ENCODE data around the gene RAB11A.

Gene RAB11A

DNA sequence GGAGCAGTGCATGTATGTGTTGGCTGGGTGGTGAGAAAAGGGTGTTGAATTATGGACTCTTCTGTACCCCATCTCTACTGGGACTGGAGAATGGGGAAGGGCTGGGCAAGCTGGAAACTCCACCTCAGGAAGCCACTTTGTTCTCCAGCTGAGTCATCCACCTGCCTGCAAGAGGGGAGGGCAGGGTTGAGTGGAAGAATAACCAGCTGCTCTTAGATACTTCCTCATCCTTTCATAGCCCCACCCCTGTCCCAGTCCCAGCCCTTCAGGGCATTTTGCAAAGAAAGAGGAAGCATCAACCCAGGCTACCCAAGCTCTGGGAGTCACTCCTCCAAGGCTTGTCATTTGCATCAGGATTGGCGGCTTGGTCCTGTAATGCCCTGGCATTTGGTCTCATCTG is 33.1 kb downstream of the RAB11A start:
- H3K9me3 ChIP-seq (ENCODE audit: control insufficient read depth in 1 of 2, low read length in 2 of 2), result no peaks in the 10 kb centered on the region
- H3K9ac ChIP-seq (ENCODE audit: low read depth in 1 of 2, low read length in 2 of 2), result no peak overlapping the region
- peak overlapping the region in 1 of 2 donors; percentile 5 for H3K4me3 ChIP-seq (ENCODE audit: low read depth in 1 of 2, low read length in 2 of 2)
- H3K27me3 ChIP-seq (ENCODE audit: control insufficient read depth in 1 of 2, insufficient read depth in 2 of 2, low read length in 2 of 2), result no peaks in the 10 kb centered on the region
- H3K4me1 ChIP-seq (ENCODE audit: control insufficient read depth in 1 of 2, insufficient read depth in 2 of 2, low read length in 2 of 2), result peaks cover 24 to 27% of the 10 kb centered on the region in 2 donors
- peaks cover 10 to 49% of the 10 kb centered on the region in 2 donors for H3K36me3 ChIP-seq (ENCODE audit: control insufficient read depth in 1 of 2, insufficient read depth in 2 of 2, low read length in 2 of 2)
- no peak overlapping the region for H3K27ac ChIP-seq (ENCODE audit: low read depth, low read length)

DNA sequence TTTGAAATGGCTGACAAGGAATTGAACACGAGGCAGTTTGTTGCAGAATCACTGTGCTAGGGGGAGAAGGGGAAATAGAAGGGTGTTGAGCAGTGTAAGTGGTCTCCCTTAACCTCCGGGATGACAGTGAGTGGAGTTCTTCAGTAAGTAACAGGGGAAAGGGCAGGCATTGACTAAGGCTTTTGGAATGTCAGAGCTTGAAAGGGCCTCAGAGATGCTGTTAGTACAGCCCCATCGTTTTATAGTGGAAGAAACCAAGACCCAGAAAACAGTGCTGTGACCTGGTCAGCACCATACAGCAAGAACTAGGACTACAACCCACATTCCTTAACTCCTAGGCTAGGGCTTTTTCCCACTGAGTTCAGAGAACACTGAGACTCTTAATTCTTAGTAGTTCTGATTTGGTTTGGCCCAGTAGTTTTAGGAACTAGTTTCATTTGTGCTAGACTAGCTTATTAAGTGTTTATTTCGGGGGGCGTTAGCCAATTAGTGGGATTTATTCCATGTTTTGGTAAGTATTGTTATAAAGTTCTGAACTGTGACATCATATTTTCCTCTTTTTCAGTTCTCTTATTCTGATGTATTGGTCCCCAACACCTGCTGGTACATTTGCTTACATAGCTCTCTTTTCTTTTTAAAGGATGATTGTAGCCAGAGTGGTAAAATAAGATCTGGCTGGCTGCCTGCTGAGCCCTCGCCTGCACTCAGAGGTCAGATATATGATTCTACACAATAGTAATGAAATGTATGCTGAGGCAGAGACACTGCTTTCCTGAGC is 34.2 kb downstream of the RAB11A start:
- no peak overlapping the region for H3K9ac ChIP-seq (ENCODE audit: low read depth in 1 of 2, low read length in 2 of 2)
- H3K27me3 ChIP-seq (ENCODE audit: control insufficient read depth in 1 of 2, insufficient read depth in 2 of 2, low read length in 2 of 2), result no peaks in the 10 kb centered on the region
- no peaks in the 10 kb centered on the region for H3K9me3 ChIP-seq (ENCODE audit: control insufficient read depth in 1 of 2, low read length in 2 of 2)
- no peak overlapping the region for H3K27ac ChIP-seq (ENCODE audit: low read depth, low read length)
- H3K4me3 ChIP-seq (ENCODE audit: low read depth in 1 of 2, low read length in 2 of 2), result no peak overlapping the region
- peaks cover 24 to 27% of the 10 kb centered on the region in 2 donors for H3K4me1 ChIP-seq (ENCODE audit: control insufficient read depth in 1 of 2, insufficient read depth in 2 of 2, low read length in 2 of 2)
- H3K36me3 ChIP-seq (ENCODE audit: control insufficient read depth in 1 of 2, insufficient read depth in 2 of 2, low read length in 2 of 2), result peaks cover 10 to 42% of the 10 kb centered on the region in 2 donors

GRCh38 chr15:65904301-65904700 is 35.0 kb downstream of the RAB11A start:
- H3K9ac ChIP-seq (ENCODE audit: low read depth in 1 of 2, low read length in 2 of 2), result no peak overlapping the region
- no peaks in the 10 kb centered on the region for H3K9me3 ChIP-seq (ENCODE audit: control insufficient read depth in 1 of 2, low read length in 2 of 2)
- H3K4me1 ChIP-seq (ENCODE audit: control insufficient read depth in 1 of 2, insufficient read depth in 2 of 2, low read length in 2 of 2), result peaks cover 24 to 27% of the 10 kb centered on the region in 2 donors
- no peak overlapping the region for H3K4me3 ChIP-seq (ENCODE audit: low read depth in 1 of 2, low read length in 2 of 2)
- H3K27me3 ChIP-seq (ENCODE audit: control insufficient read depth in 1 of 2, insufficient read depth in 2 of 2, low read length in 2 of 2), result no peaks in the 10 kb centered on the region
- H3K36me3 ChIP-seq (ENCODE audit: control insufficient read depth in 1 of 2, insufficient read depth in 2 of 2, low read length in 2 of 2), result peaks cover 8 to 34% of the 10 kb centered on the region in 2 donors
- H3K27ac ChIP-seq (ENCODE audit: low read depth, low read length), result no peak overlapping the region

GRCh38 chr15:65906396-65906795 is 37.1 kb downstream of the RAB11A start:
- peaks cover 17 to 27% of the 10 kb centered on the region in 2 donors for H3K4me1 ChIP-seq (ENCODE audit: control insufficient read depth in 1 of 2, insufficient read depth in 2 of 2, low read length in 2 of 2)
- H3K9ac ChIP-seq (ENCODE audit: low read depth in 1 of 2, low read length in 2 of 2), result no peak overlapping the region
- no peak overlapping the region for H3K27ac ChIP-seq (ENCODE audit: low read depth, low read length)
- H3K9me3 ChIP-seq (ENCODE audit: control insufficient read depth in 1 of 2, low read length in 2 of 2), result no peaks in the 10 kb centered on the region
- H3K4me3 ChIP-seq (ENCODE audit: low read depth in 1 of 2, low read length in 2 of 2), result no peak overlapping the region
- H3K27me3 ChIP-seq (ENCODE audit: control insufficient read depth in 1 of 2, insufficient read depth in 2 of 2, low read length in 2 of 2), result no peaks in the 10 kb centered on the region
- peaks cover 4 to 42% of the 10 kb centered on the region in 2 donors for H3K36me3 ChIP-seq (ENCODE audit: control insufficient read depth in 1 of 2, insufficient read depth in 2 of 2, low read length in 2 of 2)

- Histone ChIP-seq H3K9ac (ENCODE audit: low read depth in 1 of 2, low read length in 2 of 2) (no peak overlapping the region), H3K4me3 (ENCODE audit: low read depth in 1 of 2, low read length in 2 of 2) (no peak overlapping the region), H3K9me3 (ENCODE audit: control insufficient read depth in 1 of 2, low read length in 2 of 2) (no peaks in the 10 kb centered on the region), H3K4me1 (ENCODE audit: control insufficient read depth in 1 of 2, insufficient read depth in 2 of 2, low read length in 2 of 2) (peaks cover 8 to 19% of the 10 kb centered on the region in 2 donors), H3K27me3 (ENCODE audit: control insufficient read depth in 1 of 2, insufficient read depth in 2 of 2, low read length in 2 of 2) (no peaks in the 10 kb centered on the region), H3K27ac (ENCODE audit: low read depth, low read length) (no peak overlapping the region), H3K36me3 (ENCODE audit: control insufficient read depth in 1 of 2, insufficient read depth in 2 of 2, low read length in 2 of 2) (peaks cover 4 to 50% of the 10 kb centered on the region in 2 donors)
These were observed 38.4 kb downstream of the RAB11A start for GRCh38 chr15:65907661-65908060.

GRCh38 chr15:65908876-65909275 is 39.6 kb downstream of the RAB11A start:
- H3K9ac ChIP-seq (ENCODE audit: low read depth in 1 of 2, low read length in 2 of 2), result no peak overlapping the region
- no peak overlapping the region for H3K27ac ChIP-seq (ENCODE audit: low read depth, low read length)
- no peaks in the 10 kb centered on the region for H3K9me3 ChIP-seq (ENCODE audit: control insufficient read depth in 1 of 2, low read length in 2 of 2)
- peaks cover 4 to 43% of the 10 kb centered on the region in 2 donors for H3K36me3 ChIP-seq (ENCODE audit: control insufficient read depth in 1 of 2, insufficient read depth in 2 of 2, low read length in 2 of 2)
- peaks cover 6 to 17% of the 10 kb centered on the region in 2 donors for H3K4me1 ChIP-seq (ENCODE audit: control insufficient read depth in 1 of 2, insufficient read depth in 2 of 2, low read length in 2 of 2)
- no peak overlapping the region for H3K4me3 ChIP-seq (ENCODE audit: low read depth in 1 of 2, low read length in 2 of 2)
- no peaks in the 10 kb centered on the region for H3K27me3 ChIP-seq (ENCODE audit: control insufficient read depth in 1 of 2, insufficient read depth in 2 of 2, low read length in 2 of 2)

- Histone ChIP-seq H3K9ac (ENCODE audit: low read depth in 1 of 2, low read length in 2 of 2) (no peak overlapping the region), H3K9me3 (ENCODE audit: control insufficient read depth in 1 of 2, low read length in 2 of 2) (no peaks in the 10 kb centered on the region), H3K4me3 (ENCODE audit: low read depth in 1 of 2, low read length in 2 of 2) (no peak overlapping the region), H3K27ac (ENCODE audit: low read depth, low read length) (no peak overlapping the region), H3K27me3 (ENCODE audit: control insufficient read depth in 1 of 2, insufficient read depth in 2 of 2, low read length in 2 of 2) (no peaks in the 10 kb centered on the region), H3K36me3 (ENCODE audit: control insufficient read depth in 1 of 2, insufficient read depth in 2 of 2, low read length in 2 of 2) (peaks cover 4 to 38% of the 10 kb centered on the region in 2 donors), H3K4me1 (ENCODE audit: control insufficient read depth in 1 of 2, insufficient read depth in 2 of 2, low read length in 2 of 2) (peaks cover 6 to 13% of the 10 kb centered on the region in 2 donors)
These were observed 40.5 kb downstream of the RAB11A start for GRCh38 chr15:65909831-65910230.

GRCh38 chr15:65910341-65910740 is 41.0 kb downstream of the RAB11A start:
- peaks cover 4 to 38% of the 10 kb centered on the region in 2 donors for H3K36me3 ChIP-seq (ENCODE audit: control insufficient read depth in 1 of 2, insufficient read depth in 2 of 2, low read length in 2 of 2)

DNA sequence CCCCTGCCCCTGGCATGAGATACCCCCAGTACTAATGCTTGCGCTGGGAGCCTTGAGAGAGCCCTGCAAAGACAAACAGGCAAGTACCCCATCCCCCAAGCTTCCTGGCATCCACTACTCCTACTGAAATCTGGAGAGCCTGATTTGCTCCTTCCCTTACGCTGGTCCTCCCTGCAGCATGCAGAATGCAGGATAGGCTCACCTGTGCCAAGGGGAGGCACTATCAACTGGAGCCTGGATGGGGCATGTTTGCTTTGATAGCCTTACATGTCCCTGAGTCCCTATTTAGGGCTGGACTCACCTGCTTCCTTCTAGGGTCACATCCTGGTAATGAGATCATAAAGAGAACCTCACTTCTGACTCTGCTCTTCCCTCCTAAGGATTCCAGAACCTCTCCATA is 42.9 kb downstream of the RAB11A start:
- H3K27ac ChIP-seq (ENCODE audit: low read depth, low read length), result no peak overlapping the region
- no peaks in the 10 kb centered on the region for H3K4me1 ChIP-seq (ENCODE audit: control insufficient read depth in 1 of 2, insufficient read depth in 2 of 2, low read length in 2 of 2)
- peaks cover 4 to 28% of the 10 kb centered on the region in 2 donors for H3K36me3 ChIP-seq (ENCODE audit: control insufficient read depth in 1 of 2, insufficient read depth in 2 of 2, low read length in 2 of 2)
- no peaks in the 10 kb centered on the region for H3K9me3 ChIP-seq (ENCODE audit: control insufficient read depth in 1 of 2, low read length in 2 of 2)
- no peak overlapping the region for H3K9ac ChIP-seq (ENCODE audit: low read depth in 1 of 2, low read length in 2 of 2)
- no peaks in the 10 kb centered on the region for H3K27me3 ChIP-seq (ENCODE audit: control insufficient read depth in 1 of 2, insufficient read depth in 2 of 2, low read length in 2 of 2)
- H3K4me3 ChIP-seq (ENCODE audit: low read depth in 1 of 2, low read length in 2 of 2), result no peak overlapping the region

More at GRCh38 chr15:65910341-65910740, 41.0 kb downstream of the RAB11A start:
- Histone ChIP-seq H3K27me3 (ENCODE audit: control insufficient read depth in 1 of 2, insufficient read depth in 2 of 2, low read length in 2 of 2) (no peaks in the 10 kb centered on the region), H3K4me3 (ENCODE audit: low read depth in 1 of 2, low read length in 2 of 2) (no peak overlapping the region), H3K9ac (ENCODE audit: low read depth in 1 of 2, low read length in 2 of 2) (no peak overlapping the region), H3K4me1 (ENCODE audit: control insufficient read depth in 1 of 2, insufficient read depth in 2 of 2, low read length in 2 of 2) (peaks cover 6 to 9% of the 10 kb centered on the region in 2 donors), H3K9me3 (ENCODE audit: control insufficient read depth in 1 of 2, low read length in 2 of 2) (no peaks in the 10 kb centered on the region), H3K27ac (ENCODE audit: low read depth, low read length) (no peak overlapping the region)

DNA sequence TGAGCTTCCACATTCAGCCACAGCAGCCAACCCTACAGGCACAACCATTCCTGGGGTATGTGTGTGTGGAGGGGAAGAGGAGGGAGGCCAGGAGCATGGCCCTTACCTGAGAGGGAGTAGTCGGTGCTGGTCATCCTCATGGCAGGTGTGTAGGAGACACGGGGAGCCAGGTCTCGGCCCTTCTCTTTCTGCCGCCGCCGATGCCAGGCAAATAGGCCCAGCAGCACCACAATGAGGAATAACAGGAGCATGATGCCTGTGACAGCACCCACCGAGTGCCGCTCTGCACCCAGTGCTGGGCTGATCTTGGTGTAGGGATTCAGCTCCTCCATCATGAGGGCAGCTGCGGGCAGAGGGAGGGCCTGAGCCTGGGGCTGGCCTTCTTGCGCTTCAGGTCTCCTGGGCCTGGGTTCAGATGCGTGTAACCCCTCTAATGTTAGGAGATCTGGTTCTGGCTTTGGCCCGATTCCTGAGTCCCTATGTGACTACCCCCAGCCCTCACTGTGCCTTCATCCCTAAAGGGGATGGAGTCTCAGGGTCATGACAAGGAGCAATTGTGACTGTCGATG is 44.4 kb downstream of the RAB11A start:
- Histone ChIP-seq H3K9ac (ENCODE audit: low read depth in 1 of 2, low read length in 2 of 2) (no peak overlapping the region), H3K9me3 (ENCODE audit: control insufficient read depth in 1 of 2, low read length in 2 of 2) (no peaks in the 10 kb centered on the region), H3K36me3 (ENCODE audit: control insufficient read depth in 1 of 2, insufficient read depth in 2 of 2, low read length in 2 of 2) (peaks cover 4 to 25% of the 10 kb centered on the region in 2 donors), H3K27me3 (ENCODE audit: control insufficient read depth in 1 of 2, insufficient read depth in 2 of 2, low read length in 2 of 2) (no peaks in the 10 kb centered on the region), H3K27ac (ENCODE audit: low read depth, low read length) (no peak overlapping the region), H3K4me3 (ENCODE audit: low read depth in 1 of 2, low read length in 2 of 2) (no peak overlapping the region), H3K4me1 (ENCODE audit: control insufficient read depth in 1 of 2, insufficient read depth in 2 of 2, low read length in 2 of 2) (no peaks in the 10 kb centered on the region)

Measured in duodenal mucosa (tissue), 2 donors.